ENCODE results near the gene POR.

GRCh38 chr7:75988568-75989499 lies 73.9 kb downstream of the POR start:
- TF ChIP-seq, protein P1, sequence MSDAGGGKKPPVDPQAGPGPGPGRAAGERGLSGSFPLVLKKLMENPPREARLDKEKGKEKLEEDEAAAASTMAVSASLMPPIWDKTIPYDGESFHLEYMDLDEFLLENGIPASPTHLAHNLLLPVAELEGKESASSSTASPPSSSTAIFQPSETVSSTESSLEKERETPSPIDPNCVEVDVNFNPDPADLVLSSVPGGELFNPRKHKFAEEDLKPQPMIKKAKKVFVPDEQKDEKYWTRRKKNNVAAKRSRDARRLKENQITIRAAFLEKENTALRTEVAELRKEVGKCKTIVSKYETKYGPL (CRISPR knock-in tag; IDR thresholded peaks at IDR 0.05): no peak
- TF ChIP-seq TBX2 (CRISPR knock-in tag; IDR thresholded peaks at IDR 0.05; ENCODE audit: borderline replicate concordance) (no peak), ZBTB49 (CRISPR knock-in tag; IDR thresholded peaks at IDR 0.05; ENCODE audit: borderline replicate concordance) (no peak), TCF7 (IDR thresholded peaks at IDR 0.05; ENCODE audit: low read depth) (no peak), NFE2L1 (CRISPR knock-in tag; IDR thresholded peaks at IDR 0.05; ENCODE audit: borderline replicate concordance) (no peak), NCOA5 (CRISPR knock-in tag; IDR thresholded peaks at IDR 0.05) (no peak), HNRNPL (IDR thresholded peaks at IDR 0.05; ENCODE audit: low read depth, low read length) (0 out of 2 replicates have a peak, but pooled peaks have one; percentile 64), CTCF (CRISPR knock-in tag; IDR thresholded peaks at IDR 0.05) (no peak), ZNF766 (CRISPR knock-in tag; IDR thresholded peaks at IDR 0.05; ENCODE audit: borderline replicate concordance) (no peak), ZNF558 (CRISPR knock-in tag; IDR thresholded peaks at IDR 0.05; ENCODE audit: borderline replicate concordance) (no peak), NFATC3 (CRISPR knock-in tag; IDR thresholded peaks at IDR 0.05) (no peak)
- TF ChIP-seq, protein P2, sequence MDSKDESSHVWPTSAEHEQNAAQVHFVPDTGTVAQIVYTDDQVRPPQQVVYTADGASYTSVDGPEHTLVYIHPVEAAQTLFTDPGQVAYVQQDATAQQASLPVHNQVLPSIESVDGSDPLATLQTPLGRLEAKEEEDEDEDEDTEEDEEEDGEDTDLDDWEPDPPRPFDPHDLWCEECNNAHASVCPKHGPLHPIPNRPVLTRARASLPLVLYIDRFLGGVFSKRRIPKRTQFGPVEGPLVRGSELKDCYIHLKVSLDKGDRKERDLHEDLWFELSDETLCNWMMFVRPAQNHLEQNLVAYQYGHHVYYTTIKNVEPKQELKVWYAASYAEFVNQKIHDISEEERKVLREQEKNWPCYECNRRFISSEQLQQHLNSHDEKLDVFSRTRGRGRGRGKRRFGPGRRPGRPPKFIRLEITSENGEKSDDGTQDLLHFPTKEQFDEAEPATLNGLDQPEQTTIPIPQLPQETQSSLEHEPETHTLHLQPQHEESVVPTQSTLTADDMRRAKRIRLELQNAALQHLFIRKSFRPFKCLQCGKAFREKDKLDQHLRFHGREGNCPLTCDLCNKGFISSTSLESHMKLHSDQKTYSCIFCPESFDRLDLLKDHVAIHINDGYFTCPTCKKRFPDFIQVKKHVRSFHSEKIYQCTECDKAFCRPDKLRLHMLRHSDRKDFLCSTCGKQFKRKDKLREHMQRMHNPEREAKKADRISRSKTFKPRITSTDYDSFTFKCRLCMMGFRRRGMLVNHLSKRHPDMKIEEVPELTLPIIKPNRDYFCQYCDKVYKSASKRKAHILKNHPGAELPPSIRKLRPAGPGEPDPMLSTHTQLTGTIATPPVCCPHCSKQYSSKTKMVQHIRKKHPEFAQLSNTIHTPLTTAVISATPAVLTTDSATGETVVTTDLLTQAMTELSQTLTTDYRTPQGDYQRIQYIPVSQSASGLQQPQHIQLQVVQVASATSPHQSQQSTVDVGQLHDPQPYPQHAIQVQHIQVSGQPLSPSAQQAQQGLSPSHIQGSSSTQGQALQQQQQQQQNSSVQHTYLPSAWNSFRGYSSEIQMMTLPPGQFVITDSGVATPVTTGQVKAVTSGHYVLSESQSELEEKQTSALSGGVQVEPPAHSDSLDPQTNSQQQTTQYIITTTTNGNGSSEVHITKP (CRISPR knock-in tag; IDR thresholded peaks at IDR 0.05; ENCODE audit: low read depth): no peak
